ENCODE results near the gene LRRFIP1.

LRRFIP1 gene

DNA sequence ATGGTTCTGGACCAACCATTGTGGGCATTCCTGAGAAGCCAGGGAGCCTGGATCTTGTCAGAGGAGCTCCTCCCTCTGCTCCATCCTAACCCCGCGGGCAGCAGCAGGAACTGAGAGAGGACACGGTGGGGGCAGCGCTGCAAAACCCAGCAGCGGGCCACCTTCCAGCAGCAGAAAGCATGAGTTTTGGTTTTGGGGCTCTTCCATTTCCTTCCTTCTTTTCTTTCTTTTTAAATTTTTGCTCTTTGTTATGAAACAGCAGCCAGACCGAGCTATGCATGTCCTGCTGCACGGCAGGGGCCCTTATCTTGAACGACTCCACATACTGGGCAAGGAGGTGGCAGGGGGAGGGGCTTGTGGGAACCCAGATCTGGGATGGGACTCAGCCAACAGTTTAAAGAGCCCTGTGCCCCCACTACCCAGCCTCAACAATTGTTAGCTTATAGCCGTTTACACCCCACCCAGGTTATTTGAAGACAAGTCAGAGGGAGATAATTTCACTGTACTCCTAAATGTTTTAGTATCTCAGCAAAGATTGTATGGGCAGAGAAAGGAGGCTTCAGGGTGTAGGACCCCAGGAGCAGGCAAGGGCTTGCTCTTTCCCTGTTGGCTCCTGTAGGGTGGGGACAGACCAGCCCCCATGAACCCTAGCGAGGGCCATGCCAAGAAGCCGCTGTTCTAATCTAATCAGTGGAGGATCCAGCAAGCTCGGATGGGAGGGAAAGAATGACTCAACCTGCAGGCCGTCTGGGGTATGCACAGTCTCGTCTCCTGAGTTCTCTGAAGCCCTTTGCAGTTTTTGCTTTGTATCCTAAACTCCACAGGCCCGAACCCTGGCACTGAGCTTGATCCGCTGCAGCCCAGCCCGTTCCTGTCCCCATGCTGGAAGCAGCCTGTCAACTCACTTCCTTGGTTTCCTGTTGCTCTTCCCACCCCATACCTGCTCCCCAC, 75.3 kb downstream of the LRRFIP1 start:
- DNase-seq (ENCODE audit: low read depth), result no peak

DNA sequence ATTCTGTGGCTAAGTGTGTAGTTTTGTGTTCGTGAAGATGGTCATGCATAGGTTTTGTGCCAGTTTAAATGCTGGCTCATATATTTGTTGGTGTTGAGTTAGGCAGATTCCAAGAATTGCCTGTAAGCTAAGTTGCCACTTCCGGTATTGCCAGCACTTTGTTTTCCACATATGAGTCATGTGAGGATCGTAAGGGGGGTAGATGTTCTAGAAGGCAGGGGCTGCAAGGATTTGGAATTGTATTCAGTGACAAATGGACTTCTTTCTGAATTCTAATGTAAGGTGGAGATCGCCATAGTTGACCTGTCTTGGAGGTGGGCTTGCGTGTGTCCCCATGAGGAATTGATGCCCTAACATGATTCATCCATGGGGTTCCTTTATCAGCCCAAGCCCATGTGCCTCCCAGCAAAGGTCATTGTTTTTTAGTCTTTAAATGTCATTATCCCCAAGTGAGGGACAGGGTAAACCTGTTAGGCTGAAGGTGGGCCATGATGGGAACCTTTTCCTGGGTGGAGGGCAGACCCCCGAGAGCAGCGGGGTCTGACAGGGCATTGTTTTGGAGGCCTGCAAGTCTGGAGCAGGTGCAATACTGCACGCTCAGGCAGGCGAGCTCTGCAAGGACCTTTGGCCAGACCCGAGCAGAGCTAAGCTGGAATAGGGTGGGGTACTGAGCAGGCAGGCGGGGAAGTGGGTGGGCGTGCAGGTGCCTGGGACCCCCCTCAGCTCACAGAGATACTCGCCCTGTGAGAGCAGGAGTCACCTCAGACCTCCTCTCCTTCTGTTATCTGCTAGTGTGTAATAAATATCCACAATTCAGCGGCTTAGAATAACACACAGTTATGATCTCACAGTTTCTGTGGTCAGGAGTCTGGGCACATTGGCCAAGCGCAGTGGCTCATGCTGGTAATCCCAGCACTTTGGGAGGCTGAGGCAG, 77.4 kb downstream of the LRRFIP1 start:
- DNase-seq (ENCODE audit: low read depth), result no peak

DNA sequence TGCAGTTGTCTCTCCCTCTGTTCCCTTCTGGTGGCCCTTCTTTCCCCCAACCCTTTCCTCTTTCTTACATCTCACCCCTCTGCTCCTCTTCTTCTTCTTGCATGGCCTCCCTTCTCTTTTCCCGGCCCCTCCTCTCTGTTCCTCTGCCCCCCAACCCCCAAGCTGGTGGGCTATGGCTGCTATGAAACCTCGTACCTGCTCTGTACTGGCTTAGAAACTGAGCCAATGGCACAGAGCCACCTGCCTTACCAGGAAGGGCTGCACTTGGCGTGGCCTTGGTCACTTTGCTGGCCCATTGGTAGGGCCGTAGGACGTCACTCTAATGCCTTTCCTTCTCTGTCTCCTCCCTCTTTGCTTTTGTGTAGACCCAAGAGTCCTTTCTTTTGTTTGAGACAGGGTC, 78.9 kb downstream of the LRRFIP1 start:
- no peak for DNase-seq (ENCODE audit: low read depth)

DNA sequence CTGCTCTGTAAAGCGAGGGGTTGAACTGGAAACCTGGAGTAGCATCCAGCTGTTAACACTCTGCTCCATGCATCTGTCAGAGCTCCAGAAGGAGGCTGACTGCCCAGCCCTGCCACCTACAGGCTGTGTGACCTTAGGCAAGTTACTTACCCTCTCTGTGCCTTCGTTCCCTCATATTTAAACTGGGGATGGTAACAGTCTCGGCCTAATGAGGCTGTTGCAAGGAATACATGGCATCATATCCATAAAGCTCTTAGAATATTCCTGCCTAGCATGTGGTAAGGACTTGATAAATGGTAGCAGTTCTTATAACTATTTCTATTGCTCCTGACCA, 80.6 kb downstream of the LRRFIP1 start:
- no peak for DNase-seq (ENCODE audit: low read depth)

DNA sequence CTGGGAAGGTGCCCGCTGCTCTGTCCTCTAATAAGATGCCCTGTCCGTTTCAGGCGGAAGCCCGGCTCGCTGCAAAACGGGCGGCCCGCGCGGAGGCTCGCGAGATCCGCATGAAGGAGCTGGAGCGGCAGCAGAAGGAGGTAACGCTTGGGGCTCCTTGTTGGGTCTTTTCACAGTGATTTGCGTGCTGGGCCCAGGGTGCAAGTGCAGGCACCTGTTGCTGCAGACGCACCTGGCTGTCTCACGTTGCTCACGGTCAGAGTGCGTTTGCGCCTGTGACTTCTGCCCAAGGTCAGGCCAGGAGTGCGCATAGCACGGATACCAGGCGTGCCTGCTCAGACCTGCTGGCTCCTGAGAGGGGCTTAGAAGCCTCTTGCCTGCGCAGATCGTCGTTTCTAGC, 81.1 kb downstream of the LRRFIP1 start:
- DNase-seq (ENCODE audit: low read depth), result no peak

DNA sequence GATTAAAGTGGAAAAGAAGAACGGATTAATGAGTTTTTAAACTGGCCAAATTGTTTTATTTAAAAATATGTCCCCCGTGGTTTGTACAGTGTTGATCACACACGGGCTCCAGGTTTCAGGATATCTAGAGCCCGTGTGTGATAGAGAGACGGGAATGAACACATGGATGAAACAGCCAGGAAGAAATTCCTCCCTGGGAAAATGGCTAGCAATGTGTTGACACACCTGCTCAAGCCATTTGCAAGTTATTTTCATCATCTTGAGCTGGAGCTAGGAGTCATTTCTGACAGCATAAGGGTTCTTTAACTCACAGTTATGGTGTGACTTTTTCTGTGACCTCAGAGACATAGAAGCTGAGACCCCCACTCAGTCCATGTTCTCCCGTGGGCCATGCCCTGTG, 81.6 kb downstream of the LRRFIP1 start:
- no peak for DNase-seq (ENCODE audit: low read depth)

DNA sequence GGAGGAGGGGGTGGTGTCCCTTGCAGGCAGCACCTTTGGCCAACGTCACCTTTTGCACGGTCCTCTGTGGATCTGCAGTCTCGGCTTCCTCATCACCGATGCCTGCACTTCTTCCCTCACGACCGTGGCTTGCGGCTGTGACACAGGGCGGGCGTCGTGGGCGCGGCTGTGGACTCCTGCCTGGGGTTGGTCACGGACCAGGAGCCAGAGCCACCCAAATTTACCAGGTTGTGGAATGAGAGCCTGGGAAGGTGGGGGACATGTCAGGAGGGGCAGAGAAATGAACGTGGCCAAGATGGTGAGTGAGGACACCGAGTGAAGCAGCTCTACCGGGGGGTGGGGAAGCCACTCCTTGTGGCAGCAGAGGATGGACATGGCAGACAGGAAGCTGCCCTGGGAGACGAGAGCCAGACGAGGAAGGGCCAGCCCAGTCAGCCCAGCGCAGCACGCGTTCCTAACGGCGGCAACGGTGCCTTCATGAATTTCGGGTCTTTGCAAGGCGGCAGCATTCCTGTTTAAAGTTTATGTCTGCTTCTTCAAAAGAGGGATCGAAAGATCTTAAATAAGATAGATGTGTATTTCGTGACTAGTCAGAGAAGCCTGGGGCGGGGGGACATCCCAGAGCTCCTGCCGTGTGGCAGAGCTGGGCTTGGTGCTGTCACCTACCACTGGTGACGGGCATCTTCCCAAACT, 84.2 kb downstream of the LRRFIP1 start:
- DNase-seq (ENCODE audit: low read depth), result no peak

DNA sequence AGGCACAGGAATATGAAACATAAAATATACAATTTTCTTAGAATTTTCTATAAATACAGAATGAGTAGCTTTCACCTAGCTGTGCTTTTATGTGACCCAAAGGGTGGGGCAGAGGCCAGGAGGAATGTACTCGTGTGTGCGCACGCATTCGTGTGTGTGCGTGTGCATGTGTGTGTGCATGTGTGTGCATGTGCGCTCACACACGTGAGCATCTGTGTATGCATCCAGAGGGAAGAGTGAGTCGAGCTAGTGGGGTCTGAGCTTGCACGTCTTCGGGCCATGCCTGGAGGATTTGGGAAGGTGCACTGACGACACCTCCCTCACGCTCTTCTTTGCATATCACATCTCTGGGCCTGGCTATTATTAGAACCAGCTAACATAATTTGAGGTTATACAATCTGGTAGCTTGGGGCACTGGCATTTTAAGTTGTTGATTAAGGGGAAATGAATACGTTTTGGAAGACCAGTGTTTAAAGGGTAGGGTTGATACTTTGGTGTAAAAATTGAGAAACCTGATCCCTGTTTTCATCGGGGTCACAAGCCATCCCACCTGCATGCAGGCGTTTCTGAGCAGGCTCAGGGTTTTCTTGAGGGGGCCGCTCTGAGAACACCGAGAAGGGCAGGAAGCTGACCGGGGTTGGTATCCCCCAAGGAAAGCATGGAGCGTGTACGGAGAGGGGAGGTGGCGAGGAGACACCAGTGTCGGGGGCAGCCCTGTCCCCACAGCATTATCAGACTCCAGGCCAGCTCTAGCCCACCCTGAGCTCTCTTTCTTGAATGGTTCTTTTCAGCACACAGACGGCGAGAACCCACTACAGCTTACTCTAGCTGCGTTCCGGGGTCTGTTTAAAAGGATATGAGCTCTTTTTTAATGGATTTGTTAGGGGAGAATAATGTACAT, 85.3 kb downstream of the LRRFIP1 start:
- no peak for DNase-seq (ENCODE audit: low read depth)

DNA sequence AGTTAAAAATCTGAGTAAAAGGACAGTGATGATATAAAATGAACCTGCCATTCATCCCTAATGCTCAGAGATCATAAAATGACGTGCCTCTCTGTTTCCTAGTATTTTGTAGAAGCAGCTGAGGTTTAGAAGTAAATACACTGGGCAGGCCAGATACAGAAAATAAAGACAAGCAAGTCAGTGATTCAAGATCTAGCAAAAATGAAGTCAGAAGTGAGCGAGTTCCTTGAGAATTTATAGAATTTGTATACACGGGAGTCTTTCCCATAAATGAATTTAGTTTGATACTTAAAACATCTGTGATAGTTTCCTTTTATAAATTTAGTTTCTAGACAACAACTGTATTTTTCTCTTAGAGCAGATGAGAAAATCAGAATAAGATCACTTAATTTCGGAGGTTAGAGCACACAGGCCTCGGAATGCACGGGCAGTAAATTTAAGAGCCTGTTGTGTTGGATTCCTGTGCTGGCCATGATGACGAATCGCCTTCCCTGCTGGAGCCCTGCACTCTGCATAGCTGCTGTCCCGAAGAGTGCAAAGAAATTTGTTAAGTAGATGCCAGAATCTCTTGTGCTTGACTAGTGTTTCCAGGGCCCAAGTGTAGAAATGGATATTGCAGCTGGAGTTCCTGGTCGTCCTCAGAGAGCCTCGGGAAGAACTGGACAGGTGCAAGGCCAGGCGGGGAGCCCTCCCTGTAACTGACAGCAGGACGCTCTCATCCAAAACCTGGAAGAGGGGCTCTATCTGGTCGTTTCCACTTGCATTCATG, 87.5 kb downstream of the LRRFIP1 start:
- DNase-seq (ENCODE audit: low read depth), result no peak

DNA sequence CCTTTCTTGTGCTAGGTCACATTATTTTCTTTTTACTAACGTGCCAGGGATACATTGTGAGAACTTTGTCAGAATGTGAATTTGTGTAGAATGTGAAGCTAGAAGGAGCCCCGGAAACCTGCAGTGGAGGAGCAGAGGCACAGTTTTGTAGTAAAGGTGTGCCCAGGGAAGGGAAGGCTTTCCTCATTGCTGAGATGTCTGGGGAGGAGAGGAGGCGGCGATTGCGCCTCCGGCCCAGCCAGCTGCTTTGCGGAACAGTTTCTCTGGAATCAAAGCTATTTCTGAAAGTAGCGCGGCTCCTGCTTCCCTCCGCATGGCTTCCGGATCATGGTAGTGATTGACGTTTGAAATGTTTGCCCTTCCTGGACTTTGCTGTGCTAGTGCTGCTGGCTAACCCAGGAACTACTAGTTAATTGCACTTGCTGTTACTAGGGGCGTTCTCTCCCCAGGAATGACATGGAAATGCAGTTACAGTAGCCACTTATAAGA, 88.1 kb downstream of the LRRFIP1 start:
- DNase-seq (ENCODE audit: low read depth), result no peak

DNA sequence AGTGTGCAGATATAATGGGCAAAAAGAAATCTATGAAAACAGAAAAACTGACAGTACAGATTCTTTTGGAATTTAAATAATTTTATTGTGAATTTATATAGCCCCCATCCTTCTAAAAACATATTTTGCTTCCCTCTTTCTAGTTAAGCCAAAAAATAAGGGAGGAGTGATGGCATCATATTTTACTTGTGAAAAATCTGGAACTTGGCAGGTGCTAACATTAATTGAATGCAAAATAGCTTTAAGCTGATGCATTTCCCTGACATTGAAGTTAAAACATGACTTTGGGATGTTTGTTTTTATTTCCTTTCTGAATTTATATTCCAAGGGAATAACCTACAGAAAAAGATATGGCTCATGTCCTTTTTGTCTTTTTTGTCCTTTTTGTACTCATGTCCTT, 88.6 kb downstream of the LRRFIP1 start:
- DNase-seq (ENCODE audit: low read depth), result no peak

DNA sequence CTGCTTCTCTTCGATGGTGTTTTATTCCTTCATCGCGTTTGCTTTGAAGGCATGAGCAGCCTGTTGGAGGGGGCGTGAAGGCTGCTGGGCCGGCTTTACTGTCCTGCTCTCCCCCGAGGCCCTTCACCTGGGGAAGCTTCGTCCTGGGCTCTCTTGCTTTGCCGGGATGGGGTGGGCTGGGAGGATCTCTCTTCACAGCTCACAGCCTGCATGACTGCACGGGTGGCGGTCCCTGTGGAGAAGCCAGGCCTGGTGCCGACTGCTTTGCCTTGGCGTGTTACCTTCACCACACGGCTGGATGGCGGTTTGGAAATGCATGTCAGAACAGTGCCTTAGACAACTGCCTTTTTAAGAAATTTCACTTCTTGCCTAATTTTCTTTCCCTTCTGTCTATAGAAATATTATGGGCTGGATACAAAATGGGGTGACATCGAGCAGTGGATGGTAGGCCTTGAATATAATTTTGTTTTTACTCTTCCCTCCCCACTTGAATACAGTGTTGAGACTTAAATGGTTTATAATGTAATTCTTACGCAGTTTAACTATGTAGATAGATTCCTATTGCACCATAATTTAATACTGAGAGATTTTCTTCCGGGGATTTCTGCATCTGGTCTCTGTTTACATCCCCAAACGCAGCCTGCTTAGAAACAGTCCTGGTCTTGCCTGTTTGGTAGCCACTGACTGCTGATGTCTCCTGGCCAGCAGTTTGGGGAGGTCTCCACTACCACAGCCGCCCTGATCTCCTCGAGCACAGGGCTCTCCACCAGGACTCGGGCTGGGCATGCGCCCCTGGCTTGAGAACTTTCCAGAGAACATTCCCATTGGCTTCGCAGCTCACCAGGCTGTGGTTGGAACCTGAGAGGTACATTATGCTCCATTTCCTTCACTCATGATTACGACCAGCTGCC, 90.2 kb downstream of the LRRFIP1 start:
- no peak for DNase-seq (ENCODE audit: low read depth)

DNA sequence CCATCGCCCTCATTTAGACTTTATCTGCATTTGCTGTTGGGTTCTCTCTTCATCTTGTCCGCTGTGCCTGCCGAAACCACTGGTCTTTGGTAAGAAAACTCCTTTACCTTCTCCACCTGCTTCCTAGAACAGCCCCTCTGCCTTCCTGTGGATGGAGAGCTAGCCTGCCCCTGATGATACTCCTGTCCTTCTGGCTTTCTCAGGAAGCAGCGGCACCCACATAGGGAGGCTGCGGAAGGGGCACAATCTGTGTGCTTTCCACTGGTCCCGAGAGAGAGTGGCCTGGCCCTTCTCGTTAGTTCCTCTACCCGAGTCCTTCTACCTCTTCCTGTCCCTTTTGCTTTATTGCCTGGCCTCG, 90.9 kb downstream of the LRRFIP1 start:
- DNase-seq (ENCODE audit: low read depth), result no peak

DNA sequence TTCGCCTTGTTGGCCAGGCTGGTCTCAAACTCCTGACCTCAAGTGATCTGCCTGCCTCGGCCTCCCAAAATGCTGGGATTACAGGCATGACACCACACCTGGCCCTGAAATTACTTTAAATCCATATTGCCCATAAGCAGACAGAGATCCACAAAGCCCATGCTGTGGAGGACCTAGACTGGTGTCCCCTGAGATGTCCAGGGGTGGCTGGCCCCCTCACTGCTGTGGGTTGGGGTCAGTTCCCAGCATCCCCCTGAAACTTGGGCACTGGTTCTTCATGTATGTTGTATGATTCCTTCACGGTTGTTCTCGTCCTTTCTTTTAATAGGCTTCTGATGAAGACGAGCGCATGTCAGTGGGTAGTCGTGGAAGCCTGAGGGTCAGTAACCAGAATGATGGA, 93.1 kb downstream of the LRRFIP1 start:
- DNase-seq (ENCODE audit: low read depth), result no peak

DNA sequence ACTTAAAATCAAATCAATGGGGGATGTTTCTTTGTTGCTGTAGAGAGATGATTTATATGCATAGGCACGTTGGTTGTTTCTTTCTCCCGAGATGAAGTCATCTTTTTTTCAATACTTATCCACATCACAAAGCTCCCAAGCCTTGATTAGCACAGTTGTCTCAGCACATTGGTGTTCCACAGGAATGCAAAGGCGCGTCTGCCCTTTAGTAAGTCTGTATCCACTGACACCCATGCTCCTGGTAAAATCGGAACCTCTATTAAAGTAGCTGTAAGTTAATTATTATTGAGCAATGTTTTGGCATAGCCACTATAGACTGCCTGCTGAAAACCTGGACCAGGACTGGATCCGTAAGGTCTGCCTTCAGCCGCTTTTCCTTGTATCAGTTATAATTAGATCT, 93.6 kb downstream of the LRRFIP1 start:
- no peak for DNase-seq (ENCODE audit: low read depth)

DNA sequence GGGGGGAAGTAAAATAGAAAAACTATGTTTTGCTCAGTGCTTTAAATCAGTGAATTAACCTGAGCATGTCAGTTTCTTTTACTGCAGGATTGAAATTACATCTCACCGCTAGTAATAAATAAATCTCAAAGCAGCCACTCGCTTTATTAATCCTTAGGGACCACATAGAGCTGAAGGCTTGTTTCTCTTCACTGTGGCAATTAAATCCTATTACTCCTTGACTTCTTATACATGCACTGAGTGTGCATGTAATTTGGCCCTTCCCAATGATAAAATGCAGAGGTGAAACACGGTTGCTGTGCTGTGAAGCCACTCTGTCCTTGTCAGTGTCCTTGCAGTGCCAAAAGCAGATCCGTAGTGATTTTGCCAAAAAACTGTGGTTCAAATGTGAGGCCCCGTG, 94.1 kb downstream of the LRRFIP1 start:
- DNase-seq (ENCODE audit: low read depth), result no peak

DNA sequence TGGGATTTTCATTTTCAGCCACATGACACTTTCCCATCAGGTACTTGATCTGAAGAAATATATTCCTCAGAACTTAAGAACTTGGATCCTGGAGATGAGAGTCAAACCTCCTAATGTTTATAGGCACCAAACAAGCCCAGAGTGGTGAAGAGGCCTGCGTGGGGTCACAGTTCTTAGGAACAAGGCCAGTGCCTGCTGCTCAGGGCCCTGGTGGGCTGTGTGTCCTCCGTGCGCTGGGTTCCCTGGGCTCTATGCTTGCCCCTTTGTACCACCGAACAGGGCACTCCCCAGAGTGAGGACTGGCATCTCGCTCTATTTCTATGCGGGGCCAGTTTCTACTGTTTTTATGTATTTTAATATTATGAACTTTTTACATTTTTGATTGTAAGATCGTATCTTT, 95.2 kb downstream of the LRRFIP1 start:
- DNase-seq (ENCODE audit: low read depth), result no peak

DNA sequence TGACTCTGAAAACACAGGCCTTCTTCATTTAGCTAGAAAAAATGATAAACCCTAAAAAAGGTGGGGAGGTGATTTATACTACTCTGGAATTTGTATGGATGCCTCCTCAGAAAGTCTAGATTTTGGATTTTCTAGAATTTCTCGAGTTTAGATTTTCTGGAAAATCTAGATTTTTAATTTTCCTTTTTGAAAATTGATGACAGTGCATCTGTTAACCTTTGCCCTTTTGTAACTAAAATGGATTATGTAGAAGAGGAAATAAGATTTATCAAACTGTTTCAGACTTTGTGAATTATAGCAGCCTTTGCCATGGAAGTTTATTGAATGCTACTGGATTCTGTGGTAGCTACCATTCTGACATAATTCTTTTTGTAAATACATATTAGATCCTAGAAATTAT, 95.6 kb downstream of the LRRFIP1 start:
- DNase-seq (ENCODE audit: low read depth), result no peak

DNA sequence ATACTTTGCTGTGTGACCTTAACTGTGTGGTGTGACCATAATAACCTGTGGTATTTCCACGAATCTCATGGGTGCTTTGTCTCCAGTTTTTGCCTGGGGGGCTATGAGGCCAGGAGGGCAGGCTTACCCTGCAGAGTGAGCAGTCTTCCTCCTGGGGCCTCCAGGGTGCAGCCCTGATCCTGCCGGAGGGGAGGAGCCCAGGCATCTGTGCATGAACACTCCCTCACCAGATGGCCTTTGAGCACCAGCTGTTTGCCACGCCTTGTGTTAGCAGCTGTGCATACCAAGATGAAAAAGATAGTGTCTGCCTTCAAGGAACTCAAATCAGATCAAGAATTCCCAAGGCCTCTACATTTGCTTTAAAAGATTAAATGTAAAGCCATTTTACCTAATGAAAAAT, 96.2 kb downstream of the LRRFIP1 start:
- DNase-seq (ENCODE audit: low read depth), result no peak

All from stromal cell of bone marrow (primary cell).